PFSK-1 (cell line): ENCODE measurements around the gene SRPRB.

Experiments
- FOXP2 ChIP-seq: optimal IDR thresholded peaks from 2 replicates; pipeline ENCODE3; 2011; ENCODE audit warnings: borderline replicate concordance, control low read depth, inconsistent platforms; ENCODE audit not compliant: insufficient read depth; ENCODE audit errors: extremely low read length, extremely low read depth
- POLR2AphosphoS5 ChIP-seq: IDR thresholded peaks from 2 replicates; pipeline ENCODE4 v1.6.1; 2012; ENCODE audit warnings: low read depth, mild to moderate bottlenecking, control low read depth, low read length, moderate library complexity
- REST ChIP-seq, 2 experiments: IDR thresholded peaks; 2 replicates each; pipeline versions ENCODE4 v1.6.1 to v1.8.0; 2011 to 2012; ENCODE audit warnings: low read depth in 2 of 2, low read length in 2 of 2, control low read depth in 1 of 2, inconsistent platforms in 1 of 2, mild to moderate bottlenecking in 1 of 2, moderate library complexity in 1 of 2; ENCODE audit not compliant: insufficient read depth in 1 of 2
- SIN3A ChIP-seq: IDR thresholded peaks from 2 replicates; pipeline ENCODE4 v1.6.1; 2012; ENCODE audit warnings: mild to moderate bottlenecking, low read length, moderate library complexity, borderline replicate concordance; ENCODE audit not compliant: insufficient read depth
- TAF1 ChIP-seq: IDR thresholded peaks from 2 replicates; pipeline ENCODE4 v1.6.1; 2012; ENCODE audit warnings: low read length, control low read depth, borderline replicate concordance; ENCODE audit not compliant: insufficient read depth

Gene SRPRB

GRCh38 chr3:133860519-133860918 lies 54.9 kb downstream of the SRPRB start:
- TF ChIP-seq FOXP2 (no peak), SIN3A (no peak), POLR2AphosphoS5 (no peak), TAF1 (no peak), REST (IDR thresholded peaks at IDR 0.05; ENCODE audit: insufficient read depth in 1 of 2, low read depth in 2 of 2, low read length in 2 of 2) (no peak)

- no peak for TF ChIP-seq POLR2AphosphoS5
- no peak for TF ChIP-seq TAF1
- no peak for TF ChIP-seq FOXP2
- TF ChIP-seq SIN3A = no peak
- no peak for TF ChIP-seq REST (IDR thresholded peaks at IDR 0.05; ENCODE audit: insufficient read depth in 1 of 2, low read depth in 2 of 2, low read length in 2 of 2)
These were observed 56.5 kb downstream of the SRPRB start for GRCh38 chr3:133862161-133862560.

- TF ChIP-seq POLR2AphosphoS5 (no peak), FOXP2 (no peak), REST (IDR thresholded peaks at IDR 0.05; ENCODE audit: insufficient read depth in 1 of 2, low read depth in 2 of 2, low read length in 2 of 2) (no peak), TAF1 (no peak), SIN3A (no peak)
These were observed 58.3 kb downstream of the SRPRB start for GRCh38 chr3:133863911-133864310.

- no peak for TF ChIP-seq FOXP2
- TF ChIP-seq TAF1 = no peak
- no peak for TF ChIP-seq SIN3A
- no peak for TF ChIP-seq REST (IDR thresholded peaks at IDR 0.05; ENCODE audit: insufficient read depth in 1 of 2, low read depth in 2 of 2, low read length in 2 of 2)
- no peak for TF ChIP-seq POLR2AphosphoS5
These were observed 59.0 kb downstream of the SRPRB start for GRCh38 chr3:133864616-133865015.
